ENCODE measurements around the gene KCNH2.

KCNH2 gene

GRCh38 chr7:150950496-150951180, 27.5 kb downstream of the KCNH2 start:
- no peak for DNase-seq (ENCODE audit: extremely low spot score)
- ChIA-PET CTCF (interaction anchor here (1.2 to 2.2 kb wide), 2 partner anchors 12 to 53 kb away, joined by 4 to 10 read pairs; no protein-coding TSS in a partner anchor), POLR2A (no interaction called here)
- no peak for TF ChIP-seq CTCF (IDR thresholded peaks at IDR 0.05; ENCODE audit: control extremely low read depth, extremely low read depth, low read depth, missing control alignments)

- no peak for DNase-seq (ENCODE audit: extremely low spot score)
- no peak for TF ChIP-seq CTCF (IDR thresholded peaks at IDR 0.05; ENCODE audit: control extremely low read depth, extremely low read depth, low read depth, missing control alignments)
- POLR2A ChIA-PET = no interaction called here
- CTCF ChIA-PET = interaction anchor here (1.0 to 2.2 kb wide), 4 partner anchors 13 to 58 kb away, joined by 4 to 10 read pairs (median 4); no protein-coding TSS in a partner anchor
These were observed 28.1 kb downstream of the KCNH2 start for GRCh38 chr7:150949971-150950491.

- POLR2A ChIA-PET = no interaction called here
- TF ChIP-seq CTCF (IDR thresholded peaks at IDR 0.05; ENCODE audit: control extremely low read depth, extremely low read depth, low read depth, missing control alignments) = no peak
- CTCF ChIA-PET = interaction anchor here (1.0 to 2.2 kb wide), 4 partner anchors 14 to 59 kb away, joined by 4 to 10 read pairs (median 4); no protein-coding TSS in a partner anchor
These were observed 28.6 kb downstream of the KCNH2 start for GRCh38 chr7:150949564-150949963.

GRCh38 chr7:150948791-150949251, 29.3 kb downstream of the KCNH2 start:
- DNase-seq (ENCODE audit: extremely low spot score) = no peak
- ChIA-PET POLR2A (interaction anchor here (0.7 kb wide), 1 partner anchor 70 kb away, joined by 9 read pairs; no protein-coding TSS in a partner anchor), CTCF (interaction anchor here (0.8 to 2.2 kb wide), 3 partner anchors 14 to 60 kb away, joined by 3 to 10 read pairs (median 4); no protein-coding TSS in a partner anchor)
- no peak for TF ChIP-seq CTCF (IDR thresholded peaks at IDR 0.05; ENCODE audit: control extremely low read depth, extremely low read depth, low read depth, missing control alignments)

More at GRCh38 chr7:150949564-150949963, 28.6 kb downstream of the KCNH2 start:
- DNase-seq (ENCODE audit: extremely low spot score) = no peak

- TF ChIP-seq CTCF (IDR thresholded peaks at IDR 0.05; ENCODE audit: control extremely low read depth, extremely low read depth, low read depth, missing control alignments) = no peak
- no peak for DNase-seq (ENCODE audit: extremely low spot score)
- ChIA-PET CTCF (interaction anchor here (0.8 to 3.0 kb wide), 4 partner anchors 15 to 60 kb away, joined by 3 to 10 read pairs (median 6); no protein-coding TSS in a partner anchor), POLR2A (no interaction called here)
These were observed 30.1 kb downstream of the KCNH2 start for GRCh38 chr7:150947761-150948651.

GRCh38 chr7:150947241-150947745, 30.8 kb downstream of the KCNH2 start:
- DNase-seq (ENCODE audit: extremely low spot score) = no peak
- no peak for TF ChIP-seq CTCF (IDR thresholded peaks at IDR 0.05; ENCODE audit: control extremely low read depth, extremely low read depth, low read depth, missing control alignments)
- ChIA-PET POLR2A (no interaction called here), CTCF (interaction anchor here (3.0 kb wide), 1 partner anchor 49 kb away, joined by 8 read pairs; no protein-coding TSS in a partner anchor)

All from GM10248 (cell line).